ENCODE data around the gene LSR.

LSR gene

DNA sequence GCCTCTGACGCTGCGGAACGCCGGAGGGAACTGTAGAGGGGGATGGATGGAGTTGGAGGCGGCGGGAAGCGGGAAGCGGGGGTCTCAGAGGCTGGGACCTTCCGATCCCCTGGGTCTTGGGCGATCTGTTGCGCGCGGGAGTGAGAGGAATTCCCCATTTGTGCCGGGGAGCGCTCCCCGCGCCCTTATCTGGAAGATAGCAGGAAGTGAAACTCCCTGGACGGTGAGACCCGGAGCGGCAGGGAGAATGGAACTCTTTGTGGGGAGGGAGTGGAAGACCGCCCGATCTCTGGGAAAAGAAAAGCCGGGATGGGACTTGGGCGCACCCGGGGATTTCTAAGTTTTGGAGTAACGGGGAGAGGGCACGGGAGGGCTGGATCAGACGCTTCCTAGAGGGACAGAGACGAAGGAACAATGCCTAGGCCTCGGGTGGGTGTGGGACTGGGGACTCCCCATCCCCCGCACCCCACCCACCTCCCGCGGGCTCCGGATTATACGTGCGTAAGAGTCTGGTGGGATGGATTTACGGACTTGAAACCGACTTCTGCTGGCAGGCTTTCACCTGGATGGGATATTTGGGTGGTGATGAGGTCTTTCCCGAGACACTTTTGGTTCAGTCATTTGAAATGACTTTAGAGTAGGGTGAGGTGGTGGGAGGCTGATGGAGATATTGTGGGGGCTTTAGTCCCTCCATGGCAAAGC, 495 bp downstream of the LSR start:
- DNase-seq, result no peak

DNA sequence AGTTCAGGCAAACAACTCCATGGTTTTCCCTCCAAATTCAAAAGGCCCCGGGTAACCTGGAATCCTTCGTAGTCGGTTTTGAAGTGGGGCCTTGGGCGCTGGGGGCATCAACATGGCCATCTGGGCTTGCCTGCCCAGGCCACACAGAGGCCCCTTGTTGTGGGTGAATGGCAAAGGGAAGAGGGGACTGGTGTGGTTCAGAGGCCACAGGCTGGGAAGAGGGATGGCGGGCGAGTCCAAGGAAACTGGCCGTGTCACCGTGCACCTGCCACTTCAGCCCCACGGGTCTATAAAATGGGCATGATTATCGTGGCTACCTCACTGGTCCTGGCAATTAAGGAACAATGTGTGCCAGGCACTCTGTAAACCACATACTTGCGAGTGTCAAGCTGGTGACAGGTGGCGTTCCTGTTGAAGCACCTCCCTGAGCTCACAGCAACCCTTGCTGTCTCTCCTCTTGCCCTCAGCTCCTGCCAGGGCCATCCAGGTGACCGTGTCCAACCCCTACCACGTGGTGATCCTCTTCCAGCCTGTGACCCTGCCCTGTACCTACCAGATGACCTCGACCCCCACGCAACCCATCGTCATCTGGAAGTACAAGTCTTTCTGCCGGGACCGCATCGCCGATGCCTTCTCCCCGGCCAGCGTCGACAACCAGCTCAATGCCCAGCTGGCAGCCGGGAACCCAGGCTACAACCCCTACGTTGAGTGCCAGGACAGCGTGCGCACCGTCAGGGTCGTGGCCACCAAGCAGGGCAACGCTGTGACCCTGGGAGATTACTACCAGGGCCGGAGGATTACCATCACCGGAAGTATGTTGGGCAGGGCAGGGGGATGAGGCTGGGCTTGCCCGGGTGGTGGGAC, 1.3 kb downstream of the LSR start:
- DNase-seq, result no peak

DNA sequence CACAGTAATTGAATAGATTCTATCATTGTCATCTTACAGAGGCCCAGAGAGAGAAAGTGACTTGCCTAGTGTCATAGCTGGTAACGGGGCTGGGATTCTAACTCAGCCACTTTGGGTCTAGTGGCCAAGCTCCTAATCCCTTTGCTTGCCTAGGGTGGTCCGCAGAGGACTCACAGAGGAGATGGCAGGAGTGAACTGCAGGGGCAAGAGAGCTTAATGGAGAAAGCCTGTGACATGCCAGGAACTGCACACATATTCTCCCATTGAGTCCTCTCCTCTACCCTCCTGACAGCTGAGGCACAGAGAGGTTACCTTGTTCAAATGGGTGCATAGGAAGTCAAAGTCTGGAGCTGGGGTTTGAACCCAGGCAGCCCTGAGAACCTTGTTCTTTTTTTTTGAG, 2.7 kb downstream of the LSR start:
- DNase-seq, result no peak

DNA sequence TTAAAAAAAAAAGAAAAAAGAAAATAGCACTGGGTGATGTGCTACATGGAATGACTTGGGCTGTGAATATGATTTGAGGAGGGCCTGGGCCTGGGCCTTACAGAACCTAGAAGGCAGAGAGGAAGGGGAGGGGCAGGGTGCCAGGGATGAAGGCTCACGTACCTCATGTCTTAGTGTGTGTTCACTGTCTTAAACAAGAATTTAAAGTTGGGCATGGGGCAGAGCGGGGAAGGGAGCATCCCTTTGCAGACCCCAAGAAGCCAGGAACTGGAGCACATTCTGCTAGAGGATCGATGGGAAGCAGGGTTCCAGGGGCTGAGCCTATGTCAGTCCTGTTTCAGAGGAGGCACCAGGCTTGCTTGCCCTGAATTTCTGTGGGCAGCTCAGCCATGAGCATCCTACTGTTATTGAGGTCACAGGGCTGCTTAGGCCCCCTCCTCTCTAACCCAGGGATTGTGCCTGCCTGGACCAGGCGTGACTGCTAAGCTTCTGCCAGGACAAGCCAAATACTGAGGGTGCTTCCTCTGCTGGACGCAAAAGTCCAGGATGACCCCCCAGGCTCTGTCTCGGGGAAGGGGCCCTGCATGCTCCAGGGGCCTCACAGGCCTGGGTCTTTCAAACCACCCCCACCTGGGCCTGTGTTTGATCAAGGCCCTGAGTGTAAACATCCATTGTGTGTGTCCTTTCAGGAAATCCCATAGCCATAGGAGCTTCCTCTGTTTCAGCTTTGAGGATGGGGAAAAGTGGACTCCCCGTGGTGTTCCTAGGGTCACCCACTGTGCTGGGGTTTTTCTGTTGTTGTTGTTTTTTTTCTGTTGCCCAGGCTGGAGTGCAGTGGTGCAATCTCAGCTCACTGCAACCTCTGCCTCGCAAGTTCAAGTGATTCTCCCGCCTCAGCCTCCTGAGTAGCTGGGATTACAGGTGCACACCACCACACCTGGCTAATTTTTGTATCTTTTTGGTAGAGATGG, 4.8 kb downstream of the LSR start:
- DNase-seq, result no peak

DNA sequence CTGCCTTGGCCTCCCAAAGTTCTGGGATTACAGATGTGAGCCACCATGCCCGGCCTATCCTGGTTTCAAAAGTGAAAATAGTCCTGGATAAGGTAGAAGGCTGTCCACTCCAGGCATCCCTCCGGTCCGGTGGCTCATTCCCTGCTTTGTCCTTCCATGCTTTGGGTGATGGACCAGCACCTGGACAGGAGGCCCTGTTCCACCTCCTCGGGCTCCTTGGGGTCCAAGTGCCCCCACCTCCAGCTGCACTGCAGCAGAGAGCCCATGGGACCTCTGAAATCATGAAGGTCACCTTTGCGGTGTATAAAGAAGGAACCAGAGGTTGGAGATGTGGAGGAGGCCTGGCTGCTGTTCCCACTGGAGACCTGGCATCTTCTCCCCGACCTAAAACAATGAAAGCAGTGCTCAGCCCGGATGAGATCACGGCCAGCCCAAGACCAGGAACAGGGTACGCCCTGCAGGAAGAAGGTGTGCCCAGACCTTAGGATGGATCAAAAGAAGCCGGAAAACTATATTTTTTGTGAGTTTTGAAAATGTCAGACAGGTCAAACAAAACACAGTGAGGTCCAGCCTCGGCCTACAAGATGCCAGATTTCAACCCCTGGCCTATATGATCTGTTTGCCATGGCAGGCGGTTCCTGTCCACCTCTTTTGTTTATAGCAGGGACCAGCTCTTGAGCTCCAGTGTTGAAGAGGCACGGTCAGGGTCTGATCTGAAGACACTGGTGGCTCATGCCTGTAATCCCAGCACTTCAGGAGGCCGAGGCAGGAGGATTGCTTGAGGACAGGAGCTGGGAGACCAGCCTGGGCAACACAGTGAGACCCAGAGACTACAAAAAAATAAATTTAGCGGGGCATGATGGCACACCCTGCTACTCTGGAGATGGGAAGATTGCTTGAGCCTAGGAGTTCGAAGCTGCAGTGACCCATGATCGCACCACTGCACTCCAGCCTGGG, 5.8 kb downstream of the LSR start:
- no peak for DNase-seq

DNA sequence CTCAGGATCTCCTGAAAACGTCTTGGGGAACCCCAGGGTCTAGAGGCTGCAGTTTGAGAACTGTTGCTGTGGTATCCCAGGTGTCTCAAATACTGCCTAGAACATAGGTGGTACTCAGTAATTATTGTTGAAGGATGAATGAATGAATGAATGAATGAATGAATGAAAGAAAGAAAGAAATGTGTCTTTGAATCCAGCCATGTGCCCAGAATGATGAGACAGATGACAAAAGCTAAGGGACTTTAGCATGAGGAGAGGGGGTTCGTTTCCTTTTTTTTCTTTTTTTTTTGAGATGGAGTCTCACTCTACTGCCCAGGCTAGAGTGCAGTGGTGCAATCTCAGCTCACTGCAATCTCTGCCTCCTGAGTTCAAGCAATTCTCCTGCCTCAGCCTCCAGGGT, 7.8 kb downstream of the LSR start:
- no peak for DNase-seq

DNA sequence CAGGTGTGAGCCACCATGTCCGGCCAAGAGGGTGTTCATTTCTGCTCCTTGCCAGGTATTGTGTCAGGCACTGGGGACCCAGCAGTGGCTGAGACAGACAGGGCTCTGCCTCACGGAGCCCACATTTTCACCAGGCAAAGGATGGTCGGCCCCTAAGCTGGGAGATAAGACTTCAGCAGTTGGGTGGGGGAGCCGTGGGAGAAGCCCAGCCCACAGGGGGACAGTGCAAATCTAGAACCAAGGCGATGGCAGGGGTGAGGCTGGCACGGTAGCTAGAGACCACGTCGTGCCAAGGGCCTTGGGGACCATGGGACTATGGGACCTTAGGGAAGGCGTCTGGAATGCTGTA, 8.3 kb downstream of the LSR start:
- DNase-seq, result no peak

DNA sequence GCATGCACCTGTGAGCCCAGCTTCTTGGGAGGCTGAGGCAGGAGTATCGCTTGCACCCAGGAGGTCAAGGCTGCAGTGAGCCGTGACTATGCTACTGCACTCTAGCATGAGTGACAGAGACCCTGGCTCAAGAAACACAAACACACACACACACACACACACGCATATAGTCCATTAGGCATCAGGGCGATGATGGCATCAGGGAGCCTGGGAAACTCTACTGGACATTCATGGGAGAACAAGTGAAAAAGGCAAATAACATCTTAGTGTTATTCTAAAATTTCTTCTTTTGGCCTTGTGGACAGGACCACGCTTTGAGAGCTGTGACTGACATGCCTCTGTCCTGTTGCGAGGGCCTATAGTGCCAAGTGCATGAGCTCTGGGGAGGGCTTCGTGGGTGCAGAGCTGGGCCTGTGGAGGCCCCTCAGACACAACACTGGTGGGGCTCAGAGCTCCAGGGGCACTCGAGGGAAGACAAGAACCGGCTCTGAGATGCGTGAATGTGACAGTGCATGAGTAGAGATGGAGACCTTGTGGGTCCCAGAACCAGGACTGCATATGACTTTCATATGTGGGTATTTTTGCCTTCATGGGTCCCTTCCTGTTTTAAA, 12.0 kb downstream of the LSR start:
- DNase-seq, result no peak

DNA sequence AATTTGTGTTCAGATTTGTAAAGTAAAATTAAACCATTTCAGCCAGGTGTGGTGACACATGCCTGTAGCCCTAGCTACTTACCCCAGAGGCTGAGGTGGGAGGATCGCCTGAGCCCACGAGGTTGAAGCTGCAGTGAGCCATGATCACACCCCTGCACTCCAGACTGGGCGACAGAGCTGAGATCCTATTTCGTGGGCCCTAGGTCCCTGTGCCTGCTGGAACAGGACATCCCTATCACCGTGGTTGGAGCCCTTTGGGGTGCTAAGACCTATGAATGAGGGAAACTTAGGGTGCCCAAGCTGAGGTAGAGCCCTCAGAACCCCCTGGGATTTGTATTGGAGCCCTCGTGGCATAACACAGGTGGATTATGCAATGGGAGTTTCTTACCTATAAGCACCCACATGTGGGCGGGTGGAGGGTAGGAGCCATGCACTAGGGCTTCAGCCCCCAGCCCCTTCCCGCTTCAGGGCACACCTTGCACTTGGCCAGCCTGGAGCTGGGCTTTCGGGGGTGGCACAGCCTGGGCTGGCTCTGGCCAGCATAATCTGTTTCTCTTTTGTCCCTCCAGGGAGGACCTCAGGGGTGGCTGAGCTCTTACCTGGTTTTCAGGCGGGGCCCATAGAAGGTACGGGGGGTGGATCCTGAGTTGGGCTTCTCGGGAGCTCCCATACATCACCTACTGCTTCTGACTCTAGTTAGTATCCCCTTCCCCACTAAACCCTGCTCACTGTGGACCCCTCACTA, 12.7 kb downstream of the LSR start:
- no peak for DNase-seq

DNA sequence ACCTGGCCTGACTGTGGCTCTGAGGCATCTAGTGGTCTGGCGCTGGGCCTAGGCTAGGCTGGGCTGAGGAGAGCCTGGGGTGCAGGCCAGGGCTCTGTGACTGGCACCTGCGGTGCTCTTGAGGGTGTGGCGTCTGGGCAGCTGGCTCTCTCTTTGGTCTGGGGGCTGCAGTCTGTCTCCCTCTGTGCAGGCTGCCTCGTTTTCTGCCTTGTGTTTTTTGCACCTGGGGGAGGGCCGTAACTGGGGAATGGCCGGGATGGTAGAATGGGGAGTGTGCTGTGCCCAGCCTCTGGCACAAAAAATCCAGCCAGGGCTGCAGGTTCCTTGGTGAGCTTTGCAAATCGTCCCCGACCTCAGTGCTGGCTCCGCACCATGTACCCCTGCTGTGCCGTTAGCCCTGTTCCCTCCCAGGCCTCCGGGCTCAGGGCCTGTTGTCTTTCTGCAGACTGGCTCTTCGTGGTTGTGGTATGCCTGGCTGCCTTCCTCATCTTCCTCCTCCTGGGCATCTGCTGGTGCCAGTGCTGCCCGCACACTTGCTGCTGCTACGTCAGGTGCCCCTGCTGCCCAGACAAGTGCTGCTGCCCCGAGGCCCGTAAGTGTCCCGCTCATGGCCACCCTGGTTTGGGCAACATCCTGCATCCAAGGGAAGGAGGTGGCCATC, 13.4 kb downstream of the LSR start:
- no peak for DNase-seq

DNA sequence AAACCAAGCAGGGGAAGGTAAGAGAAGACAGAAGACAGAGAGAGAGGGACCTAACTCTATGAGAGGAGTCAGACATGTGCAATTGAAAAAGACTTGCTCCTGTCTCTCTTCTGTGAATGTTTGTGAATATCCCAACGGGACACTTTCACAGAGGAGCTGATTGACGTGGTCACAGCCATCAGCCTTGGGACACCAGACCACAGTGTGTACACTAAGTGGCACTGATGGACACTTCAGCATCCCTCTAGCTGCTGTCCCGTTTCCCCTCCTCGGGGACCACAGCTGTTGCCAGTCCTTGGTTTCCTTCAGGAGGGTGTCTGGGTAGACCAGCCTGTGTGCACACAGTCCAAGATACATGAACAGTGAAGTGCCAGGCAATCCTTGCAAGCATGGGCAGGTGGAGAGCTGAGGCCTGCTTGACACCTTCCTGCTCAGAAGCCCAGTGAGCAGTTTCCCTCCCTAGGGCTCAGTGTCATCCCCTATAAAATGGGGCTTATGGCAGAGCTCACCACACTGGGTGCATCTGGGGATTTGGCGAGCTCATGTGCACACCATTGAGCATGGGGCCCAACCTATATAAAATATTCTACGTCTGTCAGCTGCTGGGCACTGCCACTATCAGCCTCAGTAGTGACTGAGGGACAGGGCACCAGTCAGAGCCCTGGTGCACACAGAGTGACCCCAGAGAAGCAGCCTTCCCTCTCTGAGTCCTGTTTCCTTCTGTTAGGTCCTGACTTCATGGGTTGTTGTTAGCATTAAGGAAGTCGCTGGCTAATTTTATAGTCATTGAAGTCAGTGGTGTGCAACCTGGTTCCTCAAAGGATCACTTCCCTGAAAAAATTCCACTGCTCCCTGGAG, 15.7 kb downstream of the LSR start:
- DNase-seq, result no peak

DNA sequence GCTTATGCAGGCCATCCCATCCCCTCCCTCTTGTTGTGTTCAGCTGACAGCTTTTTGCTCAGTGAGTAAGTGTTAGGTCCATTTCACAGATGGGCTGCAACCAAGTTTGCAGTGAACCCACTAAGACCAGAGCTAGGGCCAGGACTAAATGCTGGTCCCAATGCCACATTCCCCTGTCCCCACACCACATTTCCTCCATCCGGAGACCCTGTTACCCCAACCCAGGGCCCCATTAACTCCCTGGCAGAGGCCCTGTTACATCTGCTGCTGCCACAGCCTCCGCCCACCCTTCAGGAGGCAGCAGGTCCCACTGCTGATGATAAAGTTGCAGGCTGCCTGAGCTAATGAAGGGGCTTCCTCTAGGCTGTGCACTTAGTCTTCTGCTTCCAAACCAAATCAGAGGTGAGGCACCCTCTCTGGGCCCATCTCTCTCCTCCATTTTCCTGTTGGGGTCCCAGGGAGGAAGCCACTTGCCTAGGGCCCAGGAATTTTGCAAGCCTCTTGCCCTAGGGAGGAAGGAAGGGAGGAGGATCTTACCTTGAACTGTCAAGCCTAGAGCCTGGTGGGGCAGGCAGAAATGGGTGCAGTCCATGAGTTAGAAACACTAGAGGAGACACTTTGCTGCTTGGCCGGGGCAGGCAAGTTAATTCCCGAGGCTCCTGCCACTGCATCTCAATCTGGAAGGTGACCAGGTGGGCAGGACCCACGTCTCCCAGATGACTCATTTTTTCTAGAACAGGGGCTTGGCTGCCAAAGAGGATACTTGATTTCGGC, 16.5 kb downstream of the LSR start:
- DNase-seq, result no peak

DNA sequence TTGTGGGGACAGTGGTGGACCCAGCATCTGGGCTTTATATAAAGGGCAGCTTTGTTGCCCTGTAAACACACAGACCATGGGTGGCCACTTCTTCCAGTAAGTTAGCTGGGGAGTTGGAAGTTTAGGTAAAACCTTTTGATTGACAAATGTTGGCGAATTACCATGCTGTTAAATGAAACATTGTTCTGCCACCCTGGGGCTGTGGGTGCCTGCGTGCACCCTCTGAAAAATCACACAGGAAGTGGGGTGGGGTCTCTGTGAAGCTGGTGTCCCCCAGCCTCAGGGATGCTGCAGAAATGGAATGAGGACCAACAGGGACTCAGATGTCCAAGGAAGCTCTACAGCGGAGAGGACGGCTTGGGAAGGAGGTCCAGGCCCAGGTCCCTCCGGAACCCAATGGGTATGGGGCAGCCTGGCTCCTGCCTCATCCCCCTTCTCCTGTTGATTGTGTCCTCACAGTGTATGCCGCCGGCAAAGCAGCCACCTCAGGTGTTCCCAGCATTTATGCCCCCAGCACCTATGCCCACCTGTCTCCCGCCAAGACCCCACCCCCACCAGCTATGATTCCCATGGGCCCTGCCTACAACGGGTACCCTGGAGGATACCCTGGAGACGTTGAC, 17.2 kb downstream of the LSR start:
- no peak for DNase-seq

DNA sequence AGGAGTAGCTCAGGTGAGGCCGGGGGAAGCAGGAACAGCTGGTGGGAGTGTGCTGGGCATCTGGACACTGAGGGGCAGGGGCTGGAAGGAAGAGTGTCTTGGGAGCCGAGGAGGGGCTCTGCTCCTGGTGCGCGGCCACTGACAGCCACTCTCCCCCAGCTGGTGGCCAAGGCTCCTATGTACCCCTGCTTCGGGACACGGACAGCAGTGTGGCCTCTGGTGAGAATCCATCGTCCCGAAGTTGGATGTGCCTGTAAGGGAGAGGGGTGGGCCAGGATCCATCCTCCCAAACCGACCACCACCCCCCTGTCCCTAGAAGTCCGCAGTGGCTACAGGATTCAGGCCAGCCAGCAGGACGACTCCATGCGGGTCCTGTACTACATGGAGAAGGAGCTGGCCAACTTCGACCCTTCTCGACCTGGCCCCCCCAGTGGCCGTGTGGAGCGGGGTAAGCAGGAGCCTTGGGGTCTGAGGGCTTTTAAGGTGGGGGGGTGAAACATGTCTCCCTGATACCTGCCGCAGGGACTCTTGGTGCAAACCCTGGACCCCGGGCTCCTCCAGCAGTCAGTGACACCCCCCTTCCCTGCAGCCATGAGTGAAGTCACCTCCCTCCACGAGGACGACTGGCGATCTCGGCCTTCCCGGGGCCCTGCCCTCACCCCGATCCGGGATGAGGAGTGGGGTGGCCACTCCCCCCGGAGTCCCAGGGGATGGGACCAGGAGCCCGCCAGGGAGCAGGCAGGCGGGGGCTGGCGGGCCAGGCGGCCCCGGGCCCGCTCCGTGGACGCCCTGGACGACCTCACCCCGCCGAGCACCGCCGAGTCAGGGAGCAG, 17.9 kb downstream of the LSR start:
- no peak for DNase-seq

DNA sequence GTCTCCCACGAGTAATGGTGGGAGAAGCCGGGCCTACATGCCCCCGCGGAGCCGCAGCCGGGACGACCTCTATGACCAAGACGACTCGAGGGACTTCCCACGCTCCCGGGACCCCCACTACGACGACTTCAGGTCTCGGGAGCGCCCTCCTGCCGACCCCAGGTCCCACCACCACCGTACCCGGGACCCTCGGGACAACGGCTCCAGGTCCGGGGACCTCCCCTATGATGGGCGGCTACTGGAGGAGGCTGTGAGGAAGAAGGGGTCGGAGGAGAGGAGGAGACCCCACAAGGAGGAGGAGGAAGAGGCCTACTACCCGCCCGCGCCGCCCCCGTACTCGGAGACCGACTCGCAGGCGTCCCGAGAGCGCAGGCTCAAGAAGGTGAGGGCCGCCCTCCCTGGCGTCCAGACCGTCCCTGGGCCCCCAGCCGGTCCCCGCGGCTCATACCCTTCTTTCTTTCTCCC, 18.6 kb downstream of the LSR start:
- peak; percentile 26 for DNase-seq

DNA sequence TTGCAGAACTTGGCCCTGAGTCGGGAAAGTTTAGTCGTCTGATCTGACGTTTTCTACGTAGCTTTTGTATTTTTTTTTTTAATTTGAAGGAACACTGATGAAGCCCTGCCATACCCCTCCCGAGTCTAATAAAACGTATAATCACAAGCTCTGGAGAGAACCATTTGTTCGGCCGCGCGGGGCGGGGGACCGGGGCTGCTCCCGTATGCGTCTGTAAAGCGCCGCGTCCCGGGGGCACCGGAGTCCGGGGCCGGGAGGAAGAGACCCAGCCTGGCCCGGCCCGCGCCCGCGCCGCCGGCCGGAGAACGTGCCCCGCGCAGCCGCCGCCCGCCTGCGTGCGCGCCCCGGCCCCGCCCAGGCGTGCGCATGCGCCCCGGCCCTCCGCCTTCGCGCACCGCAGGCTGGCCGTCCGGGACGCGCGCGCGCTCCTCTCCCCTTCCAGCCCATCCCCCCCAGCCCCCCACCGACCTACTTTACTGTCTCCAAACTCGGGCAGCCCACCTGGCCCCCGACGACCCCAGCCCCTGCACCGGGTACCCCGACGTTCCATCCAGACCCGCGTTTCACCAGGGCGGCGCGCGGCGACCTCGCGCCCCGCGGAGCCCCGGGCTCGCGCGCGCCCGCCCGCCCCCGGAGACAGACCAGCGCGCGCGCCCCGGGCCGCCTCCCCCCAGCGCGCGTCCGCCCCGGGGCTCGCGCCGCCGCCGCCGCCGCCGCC, 19.2 kb downstream of the LSR start:
- peak; percentile 53 for DNase-seq

All from amniotic stem cell (primary cell).